H9 (cell line): ENCODE measurements around the gene TOMM70. TPM values are rescaled to one million over a fixed set of nuclear protein-coding genes. Genes with fewer than 3 reads are reported as not detected.

Experiments used
- DNase-seq: peaks from one replicate; pipeline ENCODE4 v3.0.0-alpha.2; 2017
- H2AFZ ChIP-seq: one replicate; pipeline ENCODE4 v1.6.1; 2013; ENCODE audit warnings: mild to moderate bottlenecking, low read length, control low read depth, moderate library complexity
- H2AK5ac ChIP-seq: 2 replicates; pipeline ENCODE4 v1.6.1; 2013; ENCODE audit warnings: low read length, control low read depth, mixed read lengths; ENCODE audit not compliant: insufficient read length
- H2BK120ac ChIP-seq: one replicate; pipeline ENCODE4 v1.6.1; 2013; ENCODE audit warnings: low read depth, mild to moderate bottlenecking, low read length, control low read depth, inconsistent platforms; ENCODE audit not compliant: poor library complexity, severe bottlenecking
- H2BK12ac ChIP-seq: 2 replicates; pipeline ENCODE4 v1.6.1; 2013; ENCODE audit warnings: low read length, control low read depth, mixed read lengths, low read depth; ENCODE audit not compliant: insufficient read length
- H2BK15ac ChIP-seq: 2 replicates; pipeline ENCODE4 v1.6.1; 2013; ENCODE audit warnings: low read depth, low read length, control low read depth
- H2BK20ac ChIP-seq: one replicate; pipeline ENCODE4 v1.6.1; 2013; ENCODE audit warnings: low read depth, mild to moderate bottlenecking, low read length, control low read depth, inconsistent platforms; ENCODE audit not compliant: poor library complexity, severe bottlenecking
- H2BK5ac ChIP-seq: 2 replicates; pipeline ENCODE4 v1.6.1; 2013; ENCODE audit warnings: low read length, control low read depth, mixed read lengths; ENCODE audit not compliant: insufficient read length
- H3K14ac ChIP-seq: 2 replicates; pipeline ENCODE4 v1.6.1; 2013; ENCODE audit warnings: low read length, control low read depth; ENCODE audit not compliant: insufficient read depth
- H3K18ac ChIP-seq: 2 replicates; pipeline ENCODE4 v1.6.1; 2013; ENCODE audit warnings: low read depth, mild to moderate bottlenecking, mixed read lengths, low read length, control low read depth; ENCODE audit not compliant: insufficient read length
- H3K23ac ChIP-seq: 2 replicates; pipeline ENCODE4 v1.6.1; 2013; ENCODE audit warnings: low read length, control low read depth, mixed read lengths, low read depth; ENCODE audit not compliant: insufficient read length
- H3K23me2 ChIP-seq: 2 replicates; pipeline ENCODE4 v1.6.1; 2013; ENCODE audit warnings: low read depth, mild to moderate bottlenecking, mixed read lengths, low read length, control low read depth; ENCODE audit not compliant: insufficient read length, poor library complexity, severe bottlenecking
- H3K27ac ChIP-seq: 2 replicates; pipeline ENCODE4 v1.5.1; 2013; ENCODE audit warnings: low read length, control low read depth, mixed read lengths, low read depth; ENCODE audit not compliant: insufficient read length
- H3K27me3 ChIP-seq: 2 replicates; pipeline ENCODE4 v1.6.1; 2013; ENCODE audit warnings: low read length, control low read depth, inconsistent platforms; ENCODE audit not compliant: insufficient read depth
- H3K4ac ChIP-seq: 2 replicates; pipeline ENCODE4 v1.6.1; 2013; ENCODE audit warnings: low read depth, mild to moderate bottlenecking, control low read depth, inconsistent platforms, low read length, moderate library complexity
- H3K4me1 ChIP-seq: 2 replicates; pipeline ENCODE4 v1.6.1; 2013; ENCODE audit warnings: low read length, control low read depth, inconsistent platforms; ENCODE audit not compliant: insufficient read depth
- H3K4me2 ChIP-seq: 2 replicates; pipeline ENCODE4 v1.6.1; 2013; ENCODE audit warnings: low read length, control low read depth, mixed read lengths; ENCODE audit not compliant: insufficient read length, insufficient read depth
- H3K56ac ChIP-seq: 2 replicates; pipeline ENCODE4 v1.6.1; 2013; ENCODE audit warnings: low read depth, mild to moderate bottlenecking, mixed read lengths, low read length, control low read depth; ENCODE audit not compliant: insufficient read length
- H3K79me1 ChIP-seq: 2 replicates; pipeline ENCODE4 v1.6.1; 2013; ENCODE audit warnings: low read depth, mild to moderate bottlenecking, moderate library complexity, low read length, control low read depth, inconsistent platforms; ENCODE audit not compliant: insufficient read depth, poor library complexity, severe bottlenecking
- H3K79me2 ChIP-seq: 2 replicates; pipeline ENCODE4 v1.6.1; 2013; ENCODE audit warnings: low read length, control low read depth, inconsistent platforms; ENCODE audit not compliant: insufficient read depth
- H3K9ac ChIP-seq: 2 replicates; pipeline ENCODE4 v1.6.1; 2013; ENCODE audit warnings: low read length, control low read depth, mixed read lengths; ENCODE audit not compliant: insufficient read length; ENCODE audit errors: extremely low read depth
- H3K9me3 ChIP-seq: one replicate; pipeline ENCODE4 v1.6.1; 2013; ENCODE audit warnings: low read depth, low read length, inconsistent platforms; ENCODE audit not compliant: control insufficient read depth
- H3T11ph ChIP-seq: one replicate; pipeline ENCODE4 v1.6.1; 2013; ENCODE audit warnings: mild to moderate bottlenecking, low read length, control low read depth, inconsistent platforms
- H4K20me1 ChIP-seq: one replicate; pipeline ENCODE4 v1.6.1; 2013; ENCODE audit not compliant: control insufficient read depth, insufficient read length, insufficient read depth
- H4K5ac ChIP-seq: 2 replicates; pipeline ENCODE4 v1.6.1; 2013; ENCODE audit warnings: low read depth, mild to moderate bottlenecking, mixed read lengths, low read length, control low read depth; ENCODE audit not compliant: insufficient read length
- H4K8ac ChIP-seq: replicated peaks from 2 replicates; pipeline ENCODE4 v1.6.1; 2013; ENCODE audit warnings: low read length, control low read depth, mixed read lengths, low read depth; ENCODE audit not compliant: insufficient read length
- H4K91ac ChIP-seq: 2 replicates; pipeline ENCODE4 v1.6.1; 2013; ENCODE audit warnings: low read depth, mild to moderate bottlenecking, moderate library complexity, mixed read lengths, low read length, control low read depth; ENCODE audit not compliant: insufficient read length
- H3K27ac Mint-ChIP-seq, 3 experiments: 2 replicates in 2 of 3; 3 replicates in 1 of 3; pipeline ENCODE4 v1.8.0; 2020 to 2021; ENCODE audit warnings: mixed read lengths in 3 of 3, mild to moderate bottlenecking in 1 of 3, moderate library complexity in 1 of 3
- H3K27me3 Mint-ChIP-seq: 2 replicates; pipeline ENCODE4 v1.8.0; 2021; ENCODE audit warnings: low read depth, mild to moderate bottlenecking, moderate library complexity, mixed read lengths
- H3K36me3 Mint-ChIP-seq, 3 experiments: 2 replicates in 2 of 3; 3 replicates in 1 of 3; pipeline ENCODE4 v1.8.0; 2020 to 2021; ENCODE audit warnings: low read depth in 3 of 3, mixed read lengths in 3 of 3; ENCODE audit not compliant: insufficient read depth in 1 of 3
- H3K4me1 Mint-ChIP-seq, 2 experiments: 2 replicates each; pipeline ENCODE4 v1.8.0; 2020; ENCODE audit warnings: mixed read lengths in 2 of 2
- H3K4me3 Mint-ChIP-seq, 2 experiments: 2 replicates in 1 of 2; 3 replicates in 1 of 2; pipeline ENCODE4 v1.8.0; 2020 to 2021; ENCODE audit warnings: mild to moderate bottlenecking in 2 of 2, mixed read lengths in 2 of 2, moderate library complexity in 1 of 2
- H3K9me3 Mint-ChIP-seq, 2 experiments: 2 replicates in 1 of 2; 3 replicates in 1 of 2; pipeline ENCODE4 v1.8.0; 2020; ENCODE audit warnings: mild to moderate bottlenecking in 2 of 2, mixed read lengths in 2 of 2, moderate library complexity in 1 of 2
- WGBS: extraction: QIAGEN DNeasy Blood & Tissue Kit; methylation state at CpG from one replicate; pipeline ENCODE4 v1.1.7; 2013; ENCODE audit warnings: missing lambda C conversion rate, low lambda C conversion rate, mixed read lengths; ENCODE audit not compliant: insufficient read length; ENCODE audit errors: extremely low coverage; 5-methylcytosine and 5-hydroxymethylcytosine counted together
- total RNA-seq: library from RNA; stranded (reverse); gene quantifications from 2 replicates; pipeline ENCODE4 v1.2.1, GENCODE V29; 2021
- TF ChIP-seq, protein P1 (sequence below): fragments of 200-600 bp; sonication (generic); conservative IDR thresholded peaks from 3 replicates; pipeline ENCODE4 v1.8.0; 2021; ENCODE audit warnings: antibody characterized with exemption, mild to moderate bottlenecking

Gene TOMM70
- total RNA-seq, 1 experiment from 2014 or later = 53.0 TPM

- H3K4me2 ChIP-seq = peak overlapping the region; percentile 74
Observed at GRCh38 chr3:100404250-100404548, 3.3 kb upstream of the TOMM70 start.

More at GRCh38 chr3:100404250-100404548, 3.3 kb upstream of the TOMM70 start:
- TF ChIP-seq, protein P1, sequence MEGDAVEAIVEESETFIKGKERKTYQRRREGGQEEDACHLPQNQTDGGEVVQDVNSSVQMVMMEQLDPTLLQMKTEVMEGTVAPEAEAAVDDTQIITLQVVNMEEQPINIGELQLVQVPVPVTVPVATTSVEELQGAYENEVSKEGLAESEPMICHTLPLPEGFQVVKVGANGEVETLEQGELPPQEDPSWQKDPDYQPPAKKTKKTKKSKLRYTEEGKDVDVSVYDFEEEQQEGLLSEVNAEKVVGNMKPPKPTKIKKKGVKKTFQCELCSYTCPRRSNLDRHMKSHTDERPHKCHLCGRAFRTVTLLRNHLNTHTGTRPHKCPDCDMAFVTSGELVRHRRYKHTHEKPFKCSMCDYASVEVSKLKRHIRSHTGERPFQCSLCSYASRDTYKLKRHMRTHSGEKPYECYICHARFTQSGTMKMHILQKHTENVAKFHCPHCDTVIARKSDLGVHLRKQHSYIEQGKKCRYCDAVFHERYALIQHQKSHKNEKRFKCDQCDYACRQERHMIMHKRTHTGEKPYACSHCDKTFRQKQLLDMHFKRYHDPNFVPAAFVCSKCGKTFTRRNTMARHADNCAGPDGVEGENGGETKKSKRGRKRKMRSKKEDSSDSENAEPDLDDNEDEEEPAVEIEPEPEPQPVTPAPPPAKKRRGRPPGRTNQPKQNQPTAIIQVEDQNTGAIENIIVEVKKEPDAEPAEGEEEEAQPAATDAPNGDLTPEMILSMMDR = no peak
- Mint-ChIP-seq H3K4me3 (peak overlapping the region in 1 of 2 experiments; percentile 91; a peak in 1 of 5 replicates), H3K36me3 (peaks cover 6 to 25% (median 20%) of the 10 kb centered on the region in 3 experiments), H3K27ac (no peak overlapping the region), H3K27me3 (peaks cover 4% of the 10 kb centered on the region), H3K9me3 (no peaks in the 10 kb centered on the region), H3K4me1 (peaks cover 36 to 38% of the 10 kb centered on the region in 2 experiments)
- Histone ChIP-seq H4K91ac (no peak overlapping the region), H3K23me2 (peaks cover 6% of the 10 kb centered on the region), H2BK15ac (no peak overlapping the region), H3K9me3 (no peaks in the 10 kb centered on the region), H2BK120ac (no peak overlapping the region), H2BK20ac (no peak overlapping the region), H3K27me3 (no peaks in the 10 kb centered on the region), H2BK5ac (no peak overlapping the region), H3K79me2 (peaks cover 14% of the 10 kb centered on the region; the same call in 1 of the 2 replicates), H3K14ac (no peak overlapping the region), H2BK12ac (no peak overlapping the region), H2AK5ac (no peak overlapping the region), H4K5ac (no peak overlapping the region), H3T11ph (no peak overlapping the region), H3K18ac (no peak overlapping the region), H3K4me1 (0 out of 2 replicates have a peak, but pooled peaks cover 2% of the 10 kb centered on the region), H4K8ac (no peak overlapping the region), H3K9ac (no peak overlapping the region), H4K20me1 (no peaks in the 10 kb centered on the region), H3K4ac (no peak overlapping the region), H3K23ac (no peak overlapping the region), H3K27ac (no peak overlapping the region), H3K79me1 (peaks cover 2% of the 10 kb centered on the region), H2AFZ (no peak overlapping the region), H3K56ac (no peak overlapping the region)
- no CpG with 5 or more reads among the region's 1 CpG for WGBS
- DNase-seq = no peak
